OCI-LY3 (cell line): ENCODE measurements around the gene TUBGCP2.

Source experiments
- EZH2phosphoT487 ChIP-seq: fragments of 200-600 bp; shearing (Covaris generic); IDR thresholded peaks from 2 replicates; pipeline ENCODE4 v1.6.1; 2018; ENCODE audit warnings: antibody characterized with exemption, mixed run types, low read depth
- TF ChIP-seq, protein P1 (sequence below): fragments of 200-600, 300-600 bp; sonication (generic); IDR thresholded peaks from 2 replicates; pipeline ENCODE4 v1.5.1; 2014; ENCODE audit warnings: antibody characterized with exemption, low read length, low read depth

DNA sequence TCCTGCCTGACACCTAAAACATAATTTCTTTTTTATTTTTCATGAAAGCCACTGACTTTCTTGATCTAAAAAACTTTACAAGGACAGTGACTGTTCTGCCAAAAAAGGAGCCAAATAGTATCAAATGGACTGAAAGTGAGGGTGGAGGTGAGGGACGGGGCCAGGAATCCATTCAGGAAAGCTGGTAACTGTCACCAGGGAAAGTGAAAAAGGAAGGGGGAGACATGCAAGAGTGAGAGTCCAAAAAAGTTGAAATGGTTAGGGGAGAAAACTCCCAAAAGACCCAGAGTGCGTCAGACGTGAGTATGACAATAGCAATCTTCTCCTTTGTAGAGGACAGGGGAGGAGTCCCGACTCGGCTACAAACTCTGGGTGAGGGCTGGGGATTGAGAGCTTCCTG lies 35.6 kb upstream of the TUBGCP2 start:
- TF ChIP-seq, protein P1, sequence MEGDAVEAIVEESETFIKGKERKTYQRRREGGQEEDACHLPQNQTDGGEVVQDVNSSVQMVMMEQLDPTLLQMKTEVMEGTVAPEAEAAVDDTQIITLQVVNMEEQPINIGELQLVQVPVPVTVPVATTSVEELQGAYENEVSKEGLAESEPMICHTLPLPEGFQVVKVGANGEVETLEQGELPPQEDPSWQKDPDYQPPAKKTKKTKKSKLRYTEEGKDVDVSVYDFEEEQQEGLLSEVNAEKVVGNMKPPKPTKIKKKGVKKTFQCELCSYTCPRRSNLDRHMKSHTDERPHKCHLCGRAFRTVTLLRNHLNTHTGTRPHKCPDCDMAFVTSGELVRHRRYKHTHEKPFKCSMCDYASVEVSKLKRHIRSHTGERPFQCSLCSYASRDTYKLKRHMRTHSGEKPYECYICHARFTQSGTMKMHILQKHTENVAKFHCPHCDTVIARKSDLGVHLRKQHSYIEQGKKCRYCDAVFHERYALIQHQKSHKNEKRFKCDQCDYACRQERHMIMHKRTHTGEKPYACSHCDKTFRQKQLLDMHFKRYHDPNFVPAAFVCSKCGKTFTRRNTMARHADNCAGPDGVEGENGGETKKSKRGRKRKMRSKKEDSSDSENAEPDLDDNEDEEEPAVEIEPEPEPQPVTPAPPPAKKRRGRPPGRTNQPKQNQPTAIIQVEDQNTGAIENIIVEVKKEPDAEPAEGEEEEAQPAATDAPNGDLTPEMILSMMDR, result no peak
- no peak for TF ChIP-seq EZH2phosphoT487
